Stimulated activated CD8-positive, alpha-beta memory T cell treated with anti-CD3 and anti-CD28 coated beads, Interleukin-15, amount 100 ng/mL, for 24 hours (primary cell): ENCODE results near the gene SHC4.
A peak's percentile ranks its signal among the peaks of the same experiment; 100 is the strongest.
"Not testable (repeated sequence)": the region's sequence is repeated elsewhere in the genome, so short reads cannot be mapped to it uniquely, and the experiment has no call there.

Experiments used
- DNase-seq: peaks from one replicate; pipeline ENCODE4 v3.0.0-alpha.2; 2020; ENCODE audit warnings: low read depth

Gene SHC4

GRCh38 chr15:48963524-48964113 lies at the start of gene SHC4:
Gene SHC4 (minus strand): TSS chr15:48963919. CDS start chr15:48963015, 904 bp downstream.
- no peak for DNase-seq

- no peak for DNase-seq
Measured at GRCh38 chr15:48999314-48999713, 35.6 kb upstream of the SHC4 start.

GRCh38 chr15:48996276-48996675 lies 32.6 kb upstream of the SHC4 start:
- DNase-seq: no peak

- DNase-seq: no peak
Measured at GRCh38 chr15:48993380-48993779, 29.7 kb upstream of the SHC4 start.

- DNase-seq: no peak
Measured at GRCh38 chr15:48992545-48992944, 28.8 kb upstream of the SHC4 start.

- no peak for DNase-seq
Measured at GRCh38 chr15:48992096-48992495, 28.4 kb upstream of the SHC4 start.

GRCh38 chr15:48989170-48989569 lies 25.5 kb upstream of the SHC4 start:
- DNase-seq: no peak

GRCh38 chr15:48987142-48987541 lies 23.4 kb upstream of the SHC4 start:
- no peak for DNase-seq

GRCh38 chr15:48986240-48986639 lies 22.5 kb upstream of the SHC4 start:
- no peak for DNase-seq

- no peak for DNase-seq
Measured at GRCh38 chr15:48985516-48985915, 21.8 kb upstream of the SHC4 start.

GRCh38 chr15:48984811-48985352 lies 21.2 kb upstream of the SHC4 start:
- DNase-seq: no peak

- DNase-seq: no peak
Measured at GRCh38 chr15:48984021-48984710, 20.4 kb upstream of the SHC4 start.

GRCh38 chr15:48983300-48983699 lies 19.6 kb upstream of the SHC4 start:
- no peak for DNase-seq

- DNase-seq: no peak
Measured at GRCh38 chr15:48981941-48982340, 18.2 kb upstream of the SHC4 start.

- DNase-seq: no peak
Measured at GRCh38 chr15:48978638-48979037, 14.9 kb upstream of the SHC4 start.

GRCh38 chr15:48976444-48977088 lies 12.8 kb upstream of the SHC4 start:
- no peak for DNase-seq

GRCh38 chr15:48975472-48976419 lies 12.0 kb upstream of the SHC4 start:
- peak; percentile 53 for DNase-seq

GRCh38 chr15:48974882-48975281 lies 11.2 kb upstream of the SHC4 start:
- DNase-seq: no peak

GRCh38 chr15:48972750-48973503 lies 9.2 kb upstream of the SHC4 start:
- DNase-seq: no peak

GRCh38 chr15:48970926-48971325 lies 7.2 kb upstream of the SHC4 start:
- DNase-seq: not testable (repeated sequence)

- DNase-seq: no peak
Measured at GRCh38 chr15:48968066-48968465, 4.3 kb upstream of the SHC4 start.
